T-helper 2 cell (primary cell): Measurements from ENCODE around the gene ANKH.
"Not testable (repeated sequence)": the region's sequence is repeated elsewhere in the genome, so short reads cannot be mapped to it uniquely, and the experiment has no call there.

Experiments used
- DNase-seq, 5 experiments: peaks; one replicate each; pipeline versions ENCODE4 v3.0.0 to v3.0.0-alpha.2; 2012 to 2022

Gene ANKH

DNA sequence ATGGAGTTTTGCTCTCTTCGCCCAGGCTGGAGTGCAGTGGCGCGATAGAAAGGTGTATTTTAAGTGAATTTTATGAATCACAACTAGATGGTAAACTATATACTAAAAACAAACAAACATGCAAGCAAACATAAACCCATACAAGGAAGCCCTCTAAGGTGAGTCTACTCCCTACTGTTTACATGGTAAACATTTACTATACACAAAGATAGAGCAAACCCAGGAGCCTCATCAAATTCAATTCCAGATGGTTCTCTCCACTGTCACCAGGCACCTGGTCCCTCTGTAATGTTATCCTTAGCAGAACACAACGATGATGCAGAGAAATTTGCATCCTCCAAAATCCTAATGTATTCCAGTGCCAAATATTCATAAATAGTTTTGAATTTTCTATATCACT, 17.9 kb downstream of the ANKH start:
- no peak for DNase-seq

DNA sequence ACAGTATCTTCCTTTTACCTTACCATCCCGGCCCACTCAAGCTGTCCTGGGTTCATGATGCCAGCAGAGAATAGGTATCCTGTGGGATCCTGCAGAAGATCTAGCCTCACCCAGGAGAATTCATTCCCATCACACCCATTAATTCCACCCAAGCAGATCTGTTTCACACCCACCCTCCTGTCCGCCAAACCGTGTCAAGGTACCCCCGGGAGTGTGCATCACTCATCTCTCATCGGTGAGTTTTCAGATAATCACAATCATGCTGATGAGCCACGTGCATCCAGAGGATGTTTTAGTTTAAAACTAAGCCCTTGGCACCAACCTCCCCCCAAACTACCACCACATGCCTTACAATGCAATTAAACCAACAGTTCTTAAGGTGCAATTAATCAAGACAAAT, 18.8 kb downstream of the ANKH start:
- DNase-seq = no peak

DNA sequence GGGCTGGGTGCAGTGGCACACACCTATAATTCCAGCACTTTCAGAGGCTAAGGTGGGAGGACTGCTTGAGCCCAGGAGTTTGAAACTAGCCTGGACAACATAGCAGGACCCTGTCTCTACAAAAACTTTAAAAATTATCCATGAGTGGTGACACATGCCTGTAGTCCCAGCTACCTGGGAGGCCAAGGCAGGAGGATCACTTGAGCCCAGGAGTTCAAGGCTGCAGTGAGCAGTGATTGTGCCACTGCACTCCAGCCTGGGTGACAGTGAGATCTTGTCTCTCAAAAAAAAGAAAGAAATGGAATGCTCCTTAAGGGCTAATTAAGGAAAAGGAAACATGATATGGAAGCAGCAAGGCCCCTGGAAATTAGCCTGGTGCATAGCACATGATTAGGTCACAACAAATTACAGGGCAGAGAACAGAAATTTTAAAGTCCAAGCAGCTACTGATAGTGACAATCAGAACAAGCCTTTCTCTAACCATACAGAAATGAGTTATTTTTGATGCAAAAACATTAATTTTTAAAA, 19.5 kb downstream of the ANKH start:
- DNase-seq = no peak

DNA sequence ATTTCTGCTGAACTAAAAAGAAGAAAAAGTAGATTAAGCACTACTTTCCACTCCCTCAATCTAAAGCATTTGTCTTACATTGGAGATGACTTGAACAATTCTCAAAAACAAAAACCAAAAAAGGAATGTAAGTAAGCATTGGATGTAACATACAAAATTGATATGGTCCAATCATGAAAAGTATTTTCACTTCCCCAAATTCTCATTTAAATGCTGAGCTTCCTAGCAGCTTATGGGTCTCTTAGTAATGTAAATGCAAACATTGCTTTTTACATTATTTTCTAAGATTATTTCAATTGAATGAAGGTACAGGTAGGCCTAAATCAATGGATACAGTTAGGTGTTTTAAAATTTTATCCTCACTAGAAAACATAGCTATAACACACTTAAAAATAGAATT, 20.0 kb downstream of the ANKH start:
- no peak for DNase-seq

DNA sequence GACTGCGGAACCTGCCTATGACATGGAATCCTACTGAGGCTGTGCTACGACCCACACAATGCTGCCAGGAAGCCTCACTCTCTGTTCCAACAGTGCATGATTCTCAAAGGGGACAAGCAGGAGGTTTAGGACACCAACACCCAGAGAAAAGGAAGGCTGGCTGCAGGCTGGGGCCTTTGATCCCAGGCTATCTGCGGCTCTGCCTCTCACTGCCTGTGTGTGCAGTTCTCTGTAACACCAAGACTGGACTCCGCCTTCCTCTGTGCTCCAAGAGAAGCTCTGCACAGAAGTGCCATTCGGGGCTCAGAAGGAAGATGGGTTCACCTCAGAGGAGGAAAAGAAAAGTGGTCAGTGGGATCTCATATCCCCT, 20.5 kb downstream of the ANKH start:
- DNase-seq = no peak

DNA sequence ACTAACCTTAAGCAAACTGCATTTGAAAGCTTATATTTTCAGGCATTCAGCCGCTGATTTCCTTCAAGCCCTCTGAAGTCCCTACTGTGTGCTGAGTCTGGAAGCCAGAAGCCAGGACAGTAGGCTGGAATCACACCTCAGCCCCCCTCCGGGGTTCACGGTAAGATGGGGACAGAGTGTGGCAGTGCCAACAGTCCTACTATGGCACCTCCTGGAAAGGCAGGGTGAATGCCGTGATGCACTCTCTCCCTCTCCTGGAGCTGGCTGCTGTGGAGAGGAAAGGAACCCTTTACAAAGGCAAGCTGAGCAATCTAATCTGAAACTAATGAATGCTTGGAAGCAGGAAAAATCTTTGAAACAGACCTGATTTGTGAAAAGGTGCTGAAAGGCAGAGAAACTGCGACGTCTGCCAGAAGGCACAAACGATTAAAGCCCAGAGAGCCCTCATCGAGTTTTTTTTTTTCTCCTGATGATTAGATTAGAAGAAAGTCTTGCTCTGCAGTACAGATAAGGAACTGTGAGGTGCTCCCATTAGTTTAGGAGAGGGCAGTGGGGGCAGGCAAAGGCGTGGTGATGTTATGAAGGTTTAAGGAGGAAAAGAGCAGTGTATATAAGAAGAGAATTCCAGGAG, 21.0 kb downstream of the ANKH start:
- no peak for DNase-seq

DNA sequence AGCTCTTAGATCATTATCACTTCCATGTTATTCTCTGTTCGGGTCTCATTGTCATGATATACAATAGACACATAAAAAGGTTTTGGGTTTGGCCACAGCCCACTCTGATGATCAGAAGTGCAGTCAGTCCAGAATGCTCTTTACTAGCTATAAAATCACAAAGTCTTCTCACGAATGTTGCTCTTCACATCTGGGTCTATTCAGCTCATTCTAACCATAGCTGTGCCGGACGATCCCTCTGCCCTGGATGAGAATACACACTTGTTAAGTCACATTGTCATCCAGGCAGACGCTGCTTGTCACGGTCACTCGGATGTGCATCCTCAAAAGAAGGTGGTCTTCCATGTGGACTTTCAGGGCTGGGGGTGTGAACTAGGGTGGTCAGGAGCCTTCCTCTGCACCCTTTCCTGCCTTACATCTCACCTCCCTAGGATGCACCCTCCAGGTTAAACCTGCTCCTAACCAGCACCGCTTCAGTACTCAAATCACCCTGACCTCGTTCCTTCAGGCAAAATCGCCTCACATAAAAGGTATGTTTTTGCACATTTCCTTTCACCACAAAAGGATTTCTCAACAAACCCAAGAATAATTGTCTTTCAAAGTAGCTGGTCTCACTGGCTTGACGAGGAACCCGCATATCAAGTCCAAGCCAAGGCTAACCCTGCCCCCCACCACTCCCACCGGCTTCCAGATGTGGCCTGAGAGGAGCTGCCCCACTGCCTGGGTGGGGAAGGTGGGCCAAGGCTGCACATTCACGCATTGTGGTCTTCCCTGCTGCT, 21.9 kb downstream of the ANKH start:
- no peak for DNase-seq

DNA sequence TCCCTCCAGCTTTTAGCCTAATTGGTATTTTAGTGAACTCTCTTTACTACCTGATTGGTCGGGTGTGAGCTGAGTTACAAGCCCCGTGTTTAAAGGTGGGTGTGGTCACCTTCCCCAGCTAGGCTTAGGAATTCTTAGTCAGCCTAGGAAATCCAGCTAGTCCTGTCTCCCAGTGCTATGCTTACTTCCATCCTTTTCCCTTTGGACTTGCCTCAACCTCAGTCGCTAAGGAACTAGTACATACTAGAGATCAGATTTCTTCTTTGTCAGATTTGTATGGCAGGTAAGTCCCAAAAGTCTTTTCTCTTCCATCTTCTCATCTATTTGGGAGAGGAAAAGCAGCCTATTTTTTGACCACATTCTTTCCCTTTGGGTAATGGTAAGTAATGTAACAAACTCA, 22.6 kb downstream of the ANKH start:
- not testable (repeated sequence) for DNase-seq

DNA sequence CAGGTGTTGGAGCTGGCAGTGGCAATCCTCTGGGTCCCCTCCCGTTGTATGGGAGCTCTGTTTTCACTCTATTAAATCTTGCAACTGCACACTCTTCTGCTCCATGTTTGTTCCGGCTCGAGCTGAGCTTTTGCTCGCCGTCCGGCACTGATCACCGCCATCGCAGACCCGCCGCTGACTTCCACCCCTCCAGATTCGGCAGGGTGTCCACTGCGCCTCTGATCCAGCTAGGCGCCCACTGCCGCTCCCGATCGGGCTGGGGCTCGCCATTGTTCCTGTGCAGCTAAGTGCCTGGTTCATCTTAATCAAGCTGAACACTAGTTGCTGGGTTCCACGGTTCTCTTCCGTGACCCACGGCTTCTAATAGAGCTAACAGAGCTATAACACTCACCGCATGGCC, 23.2 kb downstream of the ANKH start:
- DNase-seq = no peak

DNA sequence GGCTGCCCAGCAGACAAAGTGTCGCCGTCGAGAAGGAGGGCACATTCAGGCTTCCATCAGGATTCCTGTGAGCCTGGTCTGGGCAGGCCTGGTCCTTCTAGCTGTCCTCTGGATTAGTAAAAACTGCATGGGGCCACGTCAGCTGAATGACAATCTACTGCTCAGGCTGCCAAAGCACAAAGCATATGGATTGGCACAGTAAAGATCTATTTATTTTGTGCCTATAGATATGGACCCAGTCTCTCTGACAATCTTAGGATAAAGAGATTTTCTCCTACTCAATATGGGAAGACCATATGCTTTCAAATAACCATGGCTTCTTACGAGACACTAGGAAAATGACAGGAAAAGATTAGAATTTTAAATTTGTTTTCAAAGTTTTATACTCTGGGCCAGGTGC, 24.1 kb downstream of the ANKH start:
- DNase-seq = no peak

DNA sequence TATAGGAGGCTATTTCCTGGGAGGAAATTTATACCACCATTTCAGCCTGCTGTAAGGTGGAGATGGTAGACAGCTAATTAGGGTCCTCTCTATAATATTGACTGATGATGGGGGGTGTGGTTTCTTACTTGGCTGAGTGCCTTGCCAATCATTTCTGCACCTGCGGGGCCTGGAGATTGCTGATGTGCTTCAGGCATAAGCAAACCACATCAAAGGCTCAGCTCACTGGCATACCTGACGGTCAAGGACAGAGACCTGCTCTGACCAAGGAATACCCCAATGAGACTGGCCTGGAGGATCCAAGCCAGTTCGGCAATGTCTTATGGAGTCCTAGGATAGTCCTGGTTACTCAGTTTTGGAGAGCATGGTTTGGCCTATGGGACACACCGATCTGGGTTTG, 29.5 kb downstream of the ANKH start:
- DNase-seq = no peak

DNA sequence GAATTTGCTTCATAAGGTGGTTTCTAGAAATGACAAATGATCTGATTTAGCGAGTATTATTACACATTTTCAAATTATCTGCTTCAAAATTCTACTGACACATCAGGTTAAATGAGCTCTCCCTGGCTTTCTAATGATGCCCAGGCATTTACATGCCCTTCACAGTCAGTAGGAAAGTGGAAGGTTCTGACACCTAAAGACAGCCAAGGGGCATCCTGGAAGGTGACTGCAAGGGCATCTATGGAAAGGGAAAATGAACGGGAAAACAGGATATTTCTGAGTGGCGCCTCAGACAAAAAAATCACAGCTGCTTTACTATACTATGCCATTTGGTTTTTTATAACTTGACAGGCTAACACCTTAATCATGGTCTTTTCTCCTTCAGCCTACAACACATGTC, 31.0 kb downstream of the ANKH start:
- DNase-seq = peak in 1 of 5 experiments; percentile 15

DNA sequence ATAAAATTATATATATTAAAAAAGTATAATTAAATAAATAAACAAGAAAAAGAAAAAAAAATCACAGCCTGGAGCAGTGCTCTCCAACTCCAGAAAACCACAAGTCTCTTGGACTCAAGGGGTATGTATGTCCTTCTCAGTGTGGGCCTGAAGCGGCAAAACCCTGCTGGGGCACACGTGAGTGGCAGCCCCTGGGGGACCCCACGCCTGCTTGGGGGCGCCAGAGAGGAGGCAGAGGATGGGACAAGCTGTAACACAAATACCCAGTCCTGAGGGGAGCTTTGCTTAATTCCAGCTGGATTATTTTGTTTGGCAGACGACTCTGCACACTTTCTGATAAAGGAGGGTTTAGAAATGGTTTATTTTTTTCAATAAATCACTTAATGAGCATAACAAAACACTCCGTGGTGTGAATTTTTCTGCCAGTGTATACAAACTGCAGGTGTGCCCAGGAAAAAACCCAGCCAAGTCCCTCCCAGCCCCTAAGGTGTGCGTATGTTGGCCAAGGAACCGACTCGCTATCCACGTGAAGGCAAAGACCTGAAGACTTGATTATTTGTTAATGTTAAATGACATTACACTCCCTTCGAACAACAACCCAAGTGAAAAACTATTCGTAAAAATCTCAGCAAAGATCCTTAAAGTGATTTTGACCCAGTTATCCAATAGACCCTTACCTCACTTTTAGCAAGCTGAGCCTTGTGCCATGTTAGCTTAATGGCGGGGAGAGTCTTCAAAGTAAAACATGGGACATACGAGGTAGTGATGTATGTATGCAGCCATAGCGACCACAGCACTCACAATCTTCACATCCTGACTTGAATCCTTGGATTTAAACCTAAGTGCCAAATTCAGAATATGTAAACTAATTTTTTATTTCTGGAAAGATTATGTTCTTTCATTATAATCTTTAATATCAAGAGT, 32.9 kb downstream of the ANKH start:
- DNase-seq = no peak

DNA sequence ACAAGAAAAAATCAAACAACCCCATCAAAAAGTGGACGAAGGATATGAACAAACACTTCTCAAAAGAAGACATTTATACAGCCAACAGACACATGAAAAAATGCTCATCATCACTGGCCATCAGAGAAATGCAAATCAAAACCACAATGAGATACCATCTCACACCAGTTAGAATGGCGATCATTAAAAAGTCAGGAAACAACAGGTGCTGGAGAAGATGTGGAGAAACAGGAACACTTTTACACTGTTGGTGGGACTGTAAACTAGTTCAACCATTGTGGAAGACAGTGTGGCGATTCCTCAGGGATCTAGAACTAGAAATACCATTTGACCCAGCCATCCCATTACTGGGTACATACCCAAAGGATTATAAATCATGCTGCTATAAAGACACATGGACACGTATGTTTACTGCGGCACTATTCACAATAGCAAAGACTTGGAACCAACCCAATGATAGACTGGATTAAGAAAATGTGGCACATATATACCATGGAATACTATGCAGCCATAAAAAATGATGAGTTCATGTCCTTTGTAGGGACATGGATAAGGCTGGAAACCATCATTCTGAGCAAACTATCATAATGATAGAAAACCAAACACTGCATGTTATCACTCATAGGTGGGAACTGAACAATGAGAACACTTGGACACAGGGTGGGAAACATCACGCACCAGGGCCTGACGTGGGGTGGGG, 34.0 kb downstream of the ANKH start:
- DNase-seq = not testable (repeated sequence)

DNA sequence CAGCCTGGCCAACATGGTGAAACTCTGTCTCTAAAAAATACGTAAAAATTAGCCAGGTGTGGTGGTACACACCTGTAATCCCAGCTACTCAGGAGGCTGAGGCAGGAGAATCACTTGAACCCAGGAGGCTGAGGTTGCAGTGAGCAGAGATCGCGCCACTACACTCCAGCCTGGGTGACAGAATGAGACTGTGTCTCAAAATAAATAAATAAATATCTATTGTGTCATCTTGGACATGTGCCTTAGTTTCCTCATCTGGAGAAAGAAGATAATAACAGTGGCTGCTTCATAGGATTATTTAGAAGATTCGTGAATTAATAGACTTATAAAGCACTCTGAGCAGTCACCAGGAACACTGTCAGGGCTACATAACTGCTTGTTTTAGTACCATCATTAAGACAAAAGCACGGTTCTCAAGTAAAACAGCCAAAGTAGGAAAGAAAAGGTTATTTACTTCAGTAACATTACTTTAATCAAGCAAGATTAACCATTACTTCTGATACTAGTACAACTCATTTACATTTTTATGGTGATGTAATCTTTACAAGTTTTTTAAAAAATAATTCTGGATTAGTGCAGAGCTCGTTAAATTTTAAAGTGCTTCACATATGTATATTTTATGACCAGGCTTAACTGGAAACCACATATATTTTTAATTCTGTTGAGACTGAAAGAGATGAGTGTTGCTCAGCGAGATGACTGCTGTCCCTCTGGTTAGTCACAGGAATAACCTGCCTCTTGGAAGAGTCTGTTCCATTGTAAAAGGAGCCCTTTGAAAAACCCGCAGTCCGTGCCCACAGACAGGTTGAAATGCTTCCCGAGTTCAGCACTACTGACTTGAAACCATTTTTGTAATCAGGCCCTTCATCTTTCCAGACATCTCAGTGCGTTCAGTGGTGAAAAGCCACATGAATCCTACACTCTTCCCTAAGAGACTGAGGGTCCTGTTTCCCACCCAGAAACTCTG, 36.7 kb downstream of the ANKH start:
- no peak for DNase-seq

DNA sequence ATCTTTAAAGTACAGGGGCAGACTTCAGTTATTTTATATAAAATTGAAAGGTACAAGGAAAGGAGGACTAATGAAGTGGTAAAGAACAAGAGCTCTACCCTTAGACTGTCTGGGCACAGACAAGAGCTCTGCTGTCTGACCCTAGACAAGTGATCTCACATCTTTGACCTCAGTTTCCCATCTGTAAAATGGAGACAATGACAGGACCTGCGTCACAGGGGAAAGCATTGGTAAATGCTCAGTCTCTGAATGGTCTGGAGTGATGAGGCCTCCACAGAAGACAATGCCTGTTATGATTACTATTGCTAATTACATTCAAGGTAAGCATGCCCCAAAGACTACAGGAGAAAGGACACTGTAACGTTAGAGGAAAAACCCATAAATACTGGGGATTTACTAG, 37.5 kb downstream of the ANKH start:
- no peak for DNase-seq

DNA sequence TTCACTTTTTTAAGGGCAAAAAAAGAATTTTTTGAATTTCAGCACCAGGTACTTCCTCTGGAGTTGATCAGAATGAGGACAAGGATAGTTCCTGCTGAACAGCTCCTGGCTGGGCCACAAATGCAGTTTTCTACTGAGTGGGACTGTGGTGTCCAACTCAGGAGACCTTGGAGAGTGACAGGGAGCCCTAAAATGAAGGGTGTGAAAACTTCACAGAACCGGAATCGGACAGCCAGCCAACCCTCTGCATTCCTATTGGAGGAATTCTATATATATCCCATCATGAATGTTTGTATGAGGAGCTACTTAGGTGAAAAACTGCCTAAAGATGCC, 40.6 kb downstream of the ANKH start:
- DNase-seq = no peak

DNA sequence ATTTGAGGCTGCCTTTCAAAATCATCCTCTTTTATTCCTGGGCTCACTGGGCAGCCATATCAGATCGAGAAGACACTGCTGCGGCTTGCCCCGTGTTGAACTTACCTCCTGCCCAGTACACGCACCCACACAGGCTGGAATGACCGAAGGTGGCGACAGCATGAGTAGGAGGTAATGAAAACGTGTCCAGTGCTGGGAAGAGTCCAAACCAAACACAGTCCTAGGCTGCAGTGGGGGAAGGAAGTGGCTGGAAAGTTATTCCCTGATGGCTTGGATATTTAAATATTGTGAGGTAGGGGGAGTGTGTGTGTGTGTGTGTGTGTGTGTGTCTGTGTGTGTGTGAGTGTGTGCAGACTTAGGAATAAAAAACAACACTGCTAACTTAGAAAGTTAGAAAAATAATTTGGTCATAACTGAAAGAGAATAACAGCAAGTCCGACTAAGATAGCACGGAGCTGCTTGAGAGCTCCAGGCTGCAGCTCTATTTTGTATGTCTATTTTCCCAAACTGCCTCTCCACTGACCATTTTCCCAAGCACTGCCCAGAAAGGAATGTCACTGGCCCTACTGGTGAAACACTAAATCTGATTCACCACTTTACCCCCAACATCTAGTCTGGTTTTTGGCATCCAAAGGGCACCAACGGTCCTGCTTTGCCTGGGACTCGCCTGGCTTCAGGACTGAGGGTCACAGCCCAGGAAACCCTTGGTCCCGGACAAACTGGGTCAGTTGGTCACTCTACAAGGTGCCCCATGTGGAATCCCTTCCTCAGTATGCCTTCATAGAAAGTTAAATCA, 41.2 kb downstream of the ANKH start:
- DNase-seq = no peak

DNA sequence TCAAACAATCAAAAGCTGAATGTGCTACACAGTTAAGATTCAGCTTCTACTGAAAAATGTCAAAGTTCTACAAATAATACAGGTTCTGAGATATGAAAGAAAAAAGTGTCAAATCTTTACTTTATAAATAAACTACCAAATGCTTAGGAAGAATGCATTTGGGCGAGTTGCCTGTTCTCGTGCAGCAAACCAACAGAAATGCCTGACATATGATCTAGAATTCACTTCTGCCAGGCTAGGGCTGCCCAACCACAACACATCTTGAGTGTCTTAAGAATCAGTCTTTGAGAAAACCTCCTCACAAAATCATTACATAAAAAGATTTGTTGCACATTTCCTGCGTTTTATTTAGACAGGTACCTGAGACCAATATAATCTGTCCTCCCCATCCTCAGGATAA, 42.2 kb downstream of the ANKH start:
- DNase-seq = no peak

DNA sequence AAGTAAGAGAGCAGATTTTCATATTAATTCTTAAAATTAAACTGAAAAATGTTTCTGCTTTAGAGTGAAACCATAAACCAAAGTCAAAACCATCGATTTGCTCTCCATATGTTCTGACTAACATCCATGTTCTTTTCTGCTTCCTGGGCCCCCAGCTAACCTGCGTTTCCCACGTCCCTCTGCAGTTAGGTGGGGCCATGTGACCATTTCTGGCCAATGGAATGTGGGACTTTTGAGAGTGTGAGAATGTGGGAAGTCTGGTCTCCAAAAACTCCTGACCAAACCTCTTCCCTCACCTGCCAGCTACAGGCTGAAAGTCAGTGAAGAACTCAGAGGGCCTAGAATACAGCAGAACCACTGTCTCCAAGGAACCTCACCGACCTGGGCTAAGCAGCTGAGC, 44.9 kb downstream of the ANKH start:
- no peak for DNase-seq

DNA sequence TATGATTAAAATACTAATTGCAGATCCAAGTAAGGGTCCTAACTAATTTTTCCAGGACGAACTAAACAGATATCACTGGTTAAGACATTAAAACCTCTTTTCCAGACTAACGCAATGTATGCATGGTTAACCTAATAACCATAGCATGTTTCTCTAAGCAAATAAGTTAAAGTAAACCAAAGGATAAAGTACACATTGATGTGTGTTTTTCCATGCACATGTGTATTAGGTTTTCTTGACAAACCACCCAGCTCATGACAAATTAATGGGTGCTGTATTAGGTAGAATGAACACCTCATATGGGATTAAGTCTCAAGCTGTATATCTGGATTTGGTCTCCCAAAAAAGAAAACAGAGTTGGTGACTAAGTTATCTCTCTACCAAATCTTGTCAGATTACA, 45.6 kb downstream of the ANKH start:
- no peak for DNase-seq
